K562 (cell line): ENCODE results near the gene DNAJB6. TPM values are rescaled to one million over a fixed set of nuclear protein-coding genes. Genes with fewer than 3 reads are reported as not detected.

ENCODE experiments used
- ATAC-seq: fragments of 200-7000 bp; cut with Tn5 transposase; 3 replicates; pipeline ENCODE4 v1.9.1; 2020; ENCODE audit warnings: moderate library complexity
- BruUV-seq: library from RNA; stranded (reverse); fragments of 400-500 nt; replicated peaks from 2 replicates; lab custom pipeline; 2021; lab: Mats Ljungman, UMichigan
- CTCF ChIA-PET: fragments of 300-600 bp; formaldehyde crosslinking; extraction: SDS; loops from one replicate; lab custom pipeline; 2021; ENCODE audit warnings: low intra/inter-chr PET ratio; lab: Yijun Ruan, JAX
- POLR2A ChIA-PET: fragments of 300-600, 350-650 bp; sonication (Branson Sonifier 250); formaldehyde crosslinking; extraction: SDS; loops from one replicate; lab custom pipeline; 2021; ENCODE audit warnings: antibody characterized with exemption, inconsistent platforms; lab: Yijun Ruan, JAX
- DNase-seq, 4 experiments: peaks; one replicate each; pipeline versions ENCODE4 v3.0.0 to v3.0.0-alpha.2; 2011 to 2018; ENCODE audit warnings: low spot score in 3 of 4, mixed read lengths in 3 of 4; ENCODE audit errors: extremely low read depth in 1 of 4
- FAIRE-seq: peaks from 2 replicates; lab custom pipeline; 2011; peaks lifted over from hg19 to GRCh38; lab: Jason Lieb, UNC
- H2AFZ ChIP-seq: 2 replicates; pipeline ENCODE4 v1.6.0; 2011; ENCODE audit warnings: low read depth, low read length, control low read depth, inconsistent platforms
- H3K27ac ChIP-seq: fragments of 200-600 bp; 3 replicates; pipeline ENCODE4 v1.8.0; 2011; ENCODE audit warnings: low read depth, mild to moderate bottlenecking, control low read depth, inconsistent platforms, low read length, moderate library complexity, mixed read lengths; ENCODE audit errors: extremely low read depth
- H3K27me3 ChIP-seq, 2 experiments: fragments of 300-600 bp in 1 of 2; 2 replicates in 1 of 2; 3 replicates in 1 of 2; pipeline versions ENCODE4 v1.6.0 to v1.8.0; 2011; ENCODE audit warnings: inconsistent platforms in 2 of 2, low read length in 2 of 2, mild to moderate bottlenecking in 1 of 2, mixed read lengths in 1 of 2, moderate library complexity in 1 of 2; ENCODE audit not compliant: control insufficient read depth in 2 of 2, insufficient read depth in 2 of 2
- H3K36me3 ChIP-seq: fragments of 300-600 bp; 3 replicates; pipeline ENCODE4 v1.8.0; 2011; ENCODE audit warnings: mild to moderate bottlenecking, low read length, inconsistent platforms; ENCODE audit not compliant: control insufficient read depth, insufficient read depth
- H3K4me1 ChIP-seq, 2 experiments: fragments of 200-600 bp in 1 of 2; replicated peaks in 1 of 2; 2 replicates in 1 of 2; 3 replicates in 1 of 2; pipeline versions ENCODE4 v1.5.1 to v1.8.0; 2011; ENCODE audit warnings: inconsistent platforms in 2 of 2, low read length in 2 of 2, mild to moderate bottlenecking in 1 of 2, mixed read lengths in 1 of 2, moderate library complexity in 1 of 2; ENCODE audit not compliant: control insufficient read depth in 2 of 2, insufficient read depth in 2 of 2
- H3K4me2 ChIP-seq: 2 replicates; pipeline ENCODE4 v1.6.1; 2011; ENCODE audit warnings: low read length, control low read depth, inconsistent platforms, mixed read lengths; ENCODE audit not compliant: insufficient read depth
- H3K4me3 ChIP-seq: fragments of 200-600 bp; sonication (generic), shearing (Covaris generic); 2 replicates; pipeline ENCODE4 v1.5.1; 2016; ENCODE audit warnings: control low read depth, inconsistent platforms
- H3K79me2 ChIP-seq: fragments of 200-600 bp; 3 replicates; pipeline ENCODE4 v1.8.0; 2011; ENCODE audit warnings: low read length, inconsistent platforms; ENCODE audit not compliant: control insufficient read depth, insufficient read depth
- H3K9ac ChIP-seq, 2 experiments: 2 replicates each; pipeline versions ENCODE4 v1.6.0 to v1.6.1; 2011; ENCODE audit warnings: low read depth in 2 of 2, low read length in 2 of 2, control low read depth in 1 of 2, inconsistent platforms in 1 of 2, mild to moderate bottlenecking in 1 of 2, mixed read lengths in 1 of 2; ENCODE audit not compliant: insufficient read depth in 1 of 2
- H3K9me1 ChIP-seq: one replicate; pipeline ENCODE4 v1.6.0; 2011; ENCODE audit warnings: inconsistent platforms, mild to moderate bottlenecking, low read length, moderate library complexity; ENCODE audit not compliant: control insufficient read depth, insufficient read depth
- H3K9me3 ChIP-seq: replicated peaks from 2 replicates; pipeline ENCODE4 v1.5.1; 2011; ENCODE audit warnings: low read depth, low read length, inconsistent platforms; ENCODE audit not compliant: control insufficient read depth, insufficient read depth
- H4K20me1 ChIP-seq: replicated peaks from 2 replicates; pipeline ENCODE4 v1.6.1; 2011; ENCODE audit warnings: low read length, inconsistent platforms, mixed read lengths; ENCODE audit not compliant: control insufficient read depth, insufficient read depth
- JUN ChIP-seq, 2 experiments: sonication (generic) in 1 of 2; formaldehyde crosslinking in 1 of 2; IDR thresholded peaks; 2 replicates each; pipeline versions ENCODE4 v1.6.1 to v1.8.0; 2012 to 2022; ENCODE audit warnings: borderline replicate concordance in 2 of 2, mild to moderate bottlenecking in 2 of 2, improper control_type of control experiment in 1 of 2, low read depth in 1 of 2, low read length in 1 of 2, missing genetic modification reagents in 1 of 2
- KDM2B ChIP-seq: fragments of 250-450 bp; sonication (Bioruptor Pico); IDR thresholded peaks from 2 replicates; pipeline ENCODE4 v1.8.0; 2021; ENCODE audit warnings: mild to moderate bottlenecking, moderate library complexity
- PHB2 ChIP-seq: fragments of 450-650 bp; IDR thresholded peaks from 2 replicates; pipeline ENCODE4 v1.6.1; 2017; ENCODE audit warnings: low read depth
- PML ChIP-seq: IDR thresholded peaks from 2 replicates; pipeline ENCODE4 v1.6.1; 2012; ENCODE audit warnings: low read length, inconsistent platforms
- POLR2G ChIP-seq: fragments of 200-400 bp; formaldehyde crosslinking; IDR thresholded peaks from 2 replicates; pipeline ENCODE4 v1.6.1; 2017; ENCODE audit warnings: low read depth, mild to moderate bottlenecking, antibody characterized with exemption, low read length, moderate library complexity
- PRDM10 ChIP-seq: fragments of 450-650 bp; IDR thresholded peaks from 2 replicates; pipeline ENCODE4 v1.6.1; 2018; ENCODE audit not compliant: partially characterized antibody
- RBFOX2 ChIP-seq: fragments of 200-400 bp; formaldehyde crosslinking; IDR thresholded peaks from 2 replicates; pipeline ENCODE4 v1.6.1; 2017; ENCODE audit warnings: low read depth, mild to moderate bottlenecking, low read length, moderate library complexity
- SIN3A ChIP-seq, 2 experiments: fragments of 150-350 bp in 1 of 2; IDR thresholded peaks; 2 replicates each; pipeline ENCODE4 v1.6.1; 2011 to 2016; ENCODE audit warnings: borderline replicate concordance in 2 of 2, low read depth in 2 of 2, low read length in 2 of 2, mild to moderate bottlenecking in 2 of 2, moderate library complexity in 2 of 2; ENCODE audit not compliant: control insufficient read depth in 1 of 2
- SOX6 ChIP-seq: fragments of 450-650 bp; IDR thresholded peaks from 2 replicates; pipeline ENCODE4 v1.6.1; 2014; ENCODE audit warnings: mild to moderate bottlenecking
- SP1 ChIP-seq: sonication (generic); formaldehyde crosslinking; IDR thresholded peaks from 2 replicates; pipeline ENCODE4 v1.8.1; 2022; ENCODE audit warnings: mild to moderate bottlenecking, missing genetic modification reagents
- STAG1 ChIP-seq: sonication (generic); formaldehyde crosslinking; IDR thresholded peaks from 2 replicates; pipeline ENCODE4 v1.5.0; 2020; ENCODE audit warnings: missing genetic modification reagents, borderline replicate concordance
- SUPT5H ChIP-seq: fragments of 450-650 bp; IDR thresholded peaks from 2 replicates; pipeline ENCODE4 v1.6.1; 2016
- TEAD1 ChIP-seq, 2 experiments: fragments of 450-650 bp in 1 of 2; sonication (generic) in 1 of 2; formaldehyde crosslinking; IDR thresholded peaks; 2 replicates each; pipeline versions ENCODE4 v1.4.0 to v1.8.0; 2020 to 2022; ENCODE audit warnings: mild to moderate bottlenecking in 2 of 2, missing genetic modification reagents in 1 of 2
- THRAP3 ChIP-seq: fragments of 450-650 bp; IDR thresholded peaks from 2 replicates; pipeline ENCODE4 v1.6.1; 2016; ENCODE audit warnings: mild to moderate bottlenecking, inconsistent platforms, borderline replicate concordance
- ZNF668 ChIP-seq: fragments of 250-450 bp; sonication (Bioruptor Pico); IDR thresholded peaks from 2 replicates; pipeline ENCODE4 v1.8.0; 2022; ENCODE audit warnings: mild to moderate bottlenecking, inconsistent platforms
- WGBS: fragments of 100-300 bp; shearing (Covaris generic); methylation state at CpG from one replicate; pipeline ENCODE4 v1.1.6; 2016; ENCODE audit warnings: low coverage, mixed read lengths; ENCODE audit not compliant: insufficient coverage; ENCODE audit errors: missing lambda C conversion rate; 5-methylcytosine and 5-hydroxymethylcytosine counted together
- in situ Hi-C: fragments of 300-500 bp; cut with MboI; formaldehyde crosslinking; loops from 4 replicates; pipeline ENCODE4 v1.15.0; 2018; ENCODE audit warnings: inconsistent platforms, mixed read lengths
- intact Hi-C: fragments of 100-400 bp; cut with micrococcal nuclease; formaldehyde crosslinking; loops from 2 replicates; pipeline ENCODE4 v1.14.2; 2022
- polyA plus RNA-seq, 8 experiments: library from polyadenylated mRNA; depleted of rRNA in 4 of 8; stranded (reverse) in 5 of 8; unstranded in 3 of 8; fragments of >200 nt; fragmentation: Nextera tagmentation in 2 of 8; fragmentation: Illumina TruSeq in 1 of 8; extraction: Ambion mirVana in 2 of 8; extraction: Trizol in 1 of 8; gene quantifications; 2 replicates each; pipeline versions ENCODE4 v1.2.1 to v1.2.3, GENCODE V29; 2011 to 2014; ENCODE audit warnings: inconsistent platforms in 1 of 8, missing spikeins in 1 of 8
- total RNA-seq, 7 experiments: library from RNA; depleted of rRNA in 6 of 7; stranded (reverse); fragments of >200 nt in 6 of 7; fragmentation: Illumina TruSeq in 2 of 7; extraction: Trizol in 2 of 7; gene quantifications; 2 replicates each; pipeline versions ENCODE4 v1.2.1 to v1.2.3, GENCODE V29; 2011 to 2021; ENCODE audit warnings: low replicate concordance in 1 of 7

The DNAJB6 gene
- total and polyA plus RNA-seq, 9 of the 15 experiments (the other 6 are each of a cell fraction or from before 2014, with no cell fraction given), result 84.5 to 158 (median 135) TPM

- TF ChIP-seq STAG1 (CRISPR knock-in tag) (no peak), SIN3A (IDR thresholded peaks at IDR 0.05; ENCODE audit: borderline replicate concordance in 2 of 2, control insufficient read depth in 1 of 2, low read depth in 2 of 2, low read length in 2 of 2) (no peak), TEAD1 (CRISPR knock-in tag; IDR thresholded peaks at IDR 0.05) (peak in 1 of 2 experiments; percentile 55; a peak in 1 of 4 replicates), SP1 (peak; percentile 63; the same call in 1 of the 2 replicates), PHB2 (0 out of 2 replicates have a peak, but pooled peaks have one; percentile 28), JUN (IDR thresholded peaks at IDR 0.05; ENCODE audit: borderline replicate concordance, low read depth, low read length) (peak; percentile 34; the same call in 1 of the 2 replicates), JUN (CRISPR knock-in tag; IDR thresholded peaks at IDR 0.05; ENCODE audit: borderline replicate concordance) (0 out of 2 replicates have a peak, but pooled peaks have one; percentile 37), PML (peak; percentile 78), SOX6 (peak; percentile 77), THRAP3 (no peak)
Observed at GRCh38 chr7:157401567-157402387, 65.0 kb downstream of the DNAJB6 start (continued).

DNA sequence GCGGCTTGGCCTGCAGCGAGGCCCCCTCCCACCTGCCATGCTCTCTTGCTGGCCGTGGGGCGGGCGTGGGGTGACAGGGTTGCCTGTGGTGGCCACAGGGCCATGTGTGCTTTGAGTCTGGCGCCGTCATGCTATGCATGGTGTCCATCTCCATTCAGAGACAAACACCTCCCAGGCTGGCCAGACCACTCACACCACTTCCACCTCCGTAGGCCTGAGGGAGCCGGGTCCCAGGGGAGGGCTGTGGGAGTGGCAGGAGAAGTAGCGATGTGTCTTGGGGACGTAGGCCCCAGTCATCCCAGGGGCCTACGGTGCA is 65.5 kb downstream of the DNAJB6 start:
- intact Hi-C loops, result no loop called here

More for the DNA sequence above, 65.5 kb downstream of the DNAJB6 start:
- Histone ChIP-seq H4K20me1 (no peaks in the 10 kb centered on the region), H3K79me2 (peaks cover 62% of the 10 kb centered on the region), H3K9me1 (peaks cover 15% of the 10 kb centered on the region), H3K27ac (peak overlapping the region; percentile 77), H3K9ac (peak overlapping the region; percentile 26 to 34), H3K4me1 (peaks cover 66 to 95% of the 10 kb centered on the region in 2 experiments), H3K4me2 (peak overlapping the region; percentile 66; the same call in 1 of the 2 replicates), H3K36me3 (peaks cover 55% of the 10 kb centered on the region; the same call in 2 of the 3 replicates), H3K9me3 (no peaks in the 10 kb centered on the region), H3K27me3 (no peaks in the 10 kb centered on the region), H2AFZ (no peak overlapping the region), H3K4me3 (no peak overlapping the region)
- ChIA-PET CTCF (no interaction called here), POLR2A (no interaction called here)
- FAIRE-seq, result no peak
- DNase-seq, result peak in 1 of 4 experiments; percentile 37
- peak; percentile 1; the same call in 2 of the 3 replicates for ATAC-seq
- in situ Hi-C loops, result no loop called here
- peak; percentile 0; the same call in 1 of the 2 replicates for TF ChIP-seq POLR2G
- no peak for TF ChIP-seq KDM2B (CRISPR knock-in tag)
- no peak for TF ChIP-seq PRDM10
- no peak for TF ChIP-seq SUPT5H
- TF ChIP-seq RBFOX2, result peak; percentile 56; the same call in 1 of the 2 replicates
- 0 out of 4 replicates have a peak, but pooled peaks of 1 of the 2 experiments have one; percentile 23 for TF ChIP-seq SIN3A (IDR thresholded peaks at IDR 0.05; ENCODE audit: borderline replicate concordance in 2 of 2, control insufficient read depth in 1 of 2, low read depth in 2 of 2, low read length in 2 of 2)
- TF ChIP-seq ZNF668 (CRISPR knock-in tag), result 0 out of 2 replicates have a peak, but pooled peaks have one; percentile 19
- WGBS, result 83% methylated on average over 12 of the region's 12 CpGs
- BruUV-seq, result no TSS peak
